GM19023 (cell line): Measurements from ENCODE around the gene DIS3L2.

Experiments used
- ATAC-seq: cut with Tn5 transposase; IDR thresholded peaks from one replicate; pipeline ENCODE4 v1.9.1; 2021; ENCODE audit warnings: mild to moderate bottlenecking, moderate library complexity; ENCODE audit not compliant: unreplicated experiment

The DIS3L2 gene

DNA sequence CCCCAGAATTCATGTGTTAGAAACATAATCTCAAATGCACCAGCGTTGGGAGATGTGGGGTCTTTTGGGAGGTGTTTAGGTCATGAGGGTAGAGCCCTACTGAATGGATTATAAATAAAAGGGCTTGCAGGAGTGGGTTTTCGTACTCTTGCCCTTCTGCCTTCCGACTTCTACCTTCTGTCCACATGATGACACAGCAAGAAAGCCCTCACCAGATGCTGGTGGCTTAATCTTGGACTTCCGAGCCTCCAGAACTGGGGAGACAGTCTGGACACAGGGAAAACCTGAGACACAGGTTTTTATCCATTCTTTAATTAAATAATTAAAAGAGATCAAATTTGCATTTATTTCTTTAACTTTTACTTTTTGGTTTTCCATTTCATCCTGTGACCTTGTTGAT is 87.8 kb downstream of the DIS3L2 start:
- no peak for ATAC-seq

DNA sequence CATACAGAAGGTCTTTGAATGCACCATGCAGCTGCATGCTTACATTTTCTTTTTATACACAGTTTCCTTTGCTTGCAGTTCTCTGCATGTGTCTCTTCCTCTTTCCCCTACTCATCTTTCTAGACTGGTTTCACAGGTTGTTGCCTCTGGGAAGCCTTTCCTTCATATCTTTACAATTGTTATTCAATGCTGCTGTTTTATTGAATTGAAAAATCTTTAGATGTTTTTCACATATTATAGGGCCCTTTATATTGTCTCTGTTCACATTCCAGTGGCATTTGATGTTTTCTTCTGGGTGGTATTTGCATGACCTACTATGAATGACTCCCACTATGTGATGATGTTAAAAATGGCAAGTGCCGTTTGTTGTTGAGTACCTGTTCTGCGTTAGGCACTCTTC is 91.1 kb downstream of the DIS3L2 start:
- ATAC-seq = no peak

DNA sequence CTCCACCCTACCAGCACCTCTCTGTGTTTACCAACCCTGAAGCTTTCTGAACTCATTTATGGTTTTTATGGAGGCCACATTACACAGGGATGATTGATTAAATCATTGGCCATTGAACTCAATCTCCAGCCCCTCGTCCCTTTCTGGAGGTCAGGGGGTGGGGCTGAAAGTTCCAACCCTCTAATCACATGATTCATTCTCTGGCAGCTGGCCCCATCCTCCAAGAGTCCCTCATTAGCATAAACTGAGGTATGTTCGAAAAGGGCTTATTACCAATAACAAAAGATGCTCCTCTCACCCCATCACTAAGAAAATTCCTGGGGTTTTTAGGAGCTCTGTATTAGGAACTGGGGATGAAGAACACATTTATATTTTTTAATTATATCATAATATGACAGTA is 92.3 kb downstream of the DIS3L2 start:
- no peak for ATAC-seq

DNA sequence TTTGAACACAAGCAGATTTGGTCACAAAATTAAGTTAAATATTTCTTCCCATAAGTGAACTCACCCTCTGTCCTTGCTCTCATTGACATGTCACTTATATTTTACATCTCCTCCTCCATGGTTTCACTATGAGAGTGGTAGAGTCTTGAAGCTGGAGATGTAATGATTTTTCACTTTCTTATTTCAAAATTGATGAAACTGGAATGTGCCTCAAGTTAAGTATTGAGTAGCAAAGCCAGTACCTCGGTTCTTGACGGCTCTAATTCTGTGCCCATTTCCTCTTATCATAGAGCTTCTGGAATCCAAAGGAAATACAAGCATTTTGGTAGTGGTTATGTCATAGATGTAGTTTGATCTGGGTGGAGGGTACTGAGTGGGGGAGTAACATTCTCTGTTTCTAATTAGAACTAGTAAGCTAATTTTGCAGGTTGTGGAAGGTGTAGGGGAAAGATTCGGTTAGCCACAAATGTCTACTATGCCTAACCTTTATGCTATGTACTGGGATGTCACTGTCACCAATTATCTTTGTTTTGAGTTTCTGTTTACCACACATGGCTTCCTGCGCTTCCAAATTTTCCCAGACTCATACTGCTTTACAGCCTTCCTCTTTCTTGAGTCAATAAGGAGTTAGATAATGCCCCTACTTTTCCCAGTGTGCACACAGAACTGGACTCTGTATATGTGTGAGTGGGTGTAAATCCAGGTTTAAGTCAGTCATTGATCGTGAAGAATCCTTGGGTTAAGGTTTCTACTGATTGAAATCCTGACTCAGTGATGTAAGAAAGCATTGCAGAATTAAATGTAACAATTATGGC is 96.8 kb downstream of the DIS3L2 start:
- ATAC-seq = no peak

DNA sequence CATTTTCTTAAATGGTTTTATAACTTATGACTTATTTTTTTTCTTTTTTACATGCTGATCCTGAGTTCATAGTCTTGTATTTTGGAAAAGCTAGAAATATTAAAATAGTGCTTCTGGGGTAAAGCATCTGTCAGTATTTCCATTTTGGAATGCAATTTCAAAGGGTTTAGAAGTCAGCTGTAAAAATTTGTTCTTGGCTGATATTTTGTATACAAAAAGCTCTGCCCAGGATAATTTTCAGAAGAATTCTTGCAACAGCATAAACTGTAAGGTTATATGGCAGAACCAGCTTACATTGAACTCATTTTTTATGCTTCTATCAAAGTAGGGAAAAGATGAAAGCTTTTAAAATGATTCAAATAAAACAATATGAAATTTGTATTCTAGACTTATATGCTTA is 97.4 kb downstream of the DIS3L2 start:
- ATAC-seq = no peak

DNA sequence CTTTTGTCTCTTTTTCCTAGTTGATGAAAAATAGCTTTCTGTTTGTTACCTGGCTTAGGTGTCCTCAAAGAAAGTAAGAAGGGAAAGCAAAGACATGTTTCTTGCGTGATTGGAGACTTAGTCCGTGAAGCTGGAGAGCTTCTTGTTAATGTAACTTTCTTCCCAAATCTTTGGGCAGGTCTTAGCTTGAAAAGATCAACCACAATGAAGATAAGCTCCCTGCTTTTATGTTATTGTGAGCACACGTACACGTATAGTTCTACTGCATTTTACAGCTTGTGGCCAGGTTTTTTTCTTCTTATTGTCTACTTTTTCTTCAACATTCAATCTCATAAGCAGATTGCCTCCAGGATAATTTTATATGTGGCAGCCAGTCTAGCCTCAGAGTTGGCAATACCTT is 99.8 kb downstream of the DIS3L2 start:
- no peak for ATAC-seq

DNA sequence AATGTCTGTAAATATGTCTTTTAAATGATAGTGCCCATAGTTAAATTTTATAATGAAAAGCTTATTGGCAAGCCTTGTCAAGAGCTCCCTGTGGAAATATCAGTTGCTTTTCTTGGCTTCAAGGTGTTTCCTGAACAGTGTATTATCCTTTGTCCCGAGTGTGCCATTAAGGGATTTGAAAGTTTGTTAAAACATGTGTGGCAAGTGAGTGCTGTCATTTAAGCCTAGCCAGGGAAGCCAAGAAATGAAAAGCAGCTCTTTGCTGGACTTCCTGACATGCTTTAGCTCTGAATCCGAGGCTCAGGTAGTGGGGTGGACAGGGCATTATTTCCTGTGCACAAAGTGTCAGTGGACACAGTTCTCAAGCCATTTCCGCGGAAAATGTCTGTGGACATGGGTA is 111.5 kb downstream of the DIS3L2 start:
- ATAC-seq = no peak

DNA sequence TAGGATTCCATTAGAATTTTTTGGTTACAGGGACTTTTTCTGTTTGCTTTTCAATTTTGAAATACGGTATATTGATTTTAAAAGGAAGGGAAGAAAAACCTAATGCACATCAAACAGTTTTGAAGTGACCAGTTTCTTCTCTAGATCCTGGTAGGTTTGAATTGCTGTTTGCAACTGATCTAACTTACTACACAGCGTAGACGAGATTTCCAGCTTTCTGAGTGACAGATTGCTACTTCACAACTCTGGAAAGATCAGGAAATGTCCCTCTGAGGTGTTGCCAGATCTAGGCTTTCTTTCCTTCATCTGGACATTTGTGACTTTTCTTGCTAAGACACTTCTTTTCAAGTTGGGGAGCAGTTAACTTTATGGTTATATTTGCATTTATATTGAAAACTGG is 112.2 kb downstream of the DIS3L2 start:
- ATAC-seq = no peak

DNA sequence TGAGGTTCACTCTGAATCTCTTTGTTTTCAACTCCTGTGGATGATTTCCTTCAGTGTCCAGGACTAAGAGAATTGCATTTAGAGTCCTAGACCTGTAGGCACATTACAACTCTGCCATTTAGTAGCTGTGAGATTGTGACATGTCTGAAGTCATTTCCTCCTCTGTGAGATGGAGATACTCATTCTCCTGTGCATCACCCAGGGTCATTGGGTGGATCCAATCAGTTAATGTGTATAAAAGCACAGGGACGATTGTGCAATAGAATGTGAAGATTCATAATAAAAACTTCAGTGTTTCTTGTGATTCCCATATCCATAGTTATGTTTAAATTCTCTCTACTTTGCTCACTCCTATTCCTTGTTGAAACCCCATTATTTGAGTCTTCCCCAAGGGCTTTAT is 113.6 kb downstream of the DIS3L2 start:
- ATAC-seq = no peak

DNA sequence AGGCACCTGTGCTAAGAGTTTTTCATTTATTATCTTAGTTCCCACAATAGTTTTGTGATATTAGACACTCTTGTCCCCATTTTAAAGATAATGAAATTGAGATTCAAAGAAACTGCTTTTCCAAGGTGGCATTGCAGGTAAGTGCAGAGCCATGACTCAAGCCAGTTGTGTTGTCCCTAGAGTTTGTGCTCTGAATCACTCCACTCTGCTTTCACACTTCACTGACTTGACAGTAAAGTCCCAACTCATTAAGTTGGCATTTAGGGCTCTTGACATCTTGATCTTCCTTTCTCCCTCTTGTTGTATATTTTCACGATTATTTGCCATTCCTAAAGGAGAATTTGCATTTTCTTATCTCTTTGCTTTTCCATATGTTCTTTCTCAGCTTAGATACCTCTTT is 114.3 kb downstream of the DIS3L2 start:
- ATAC-seq = no peak

DNA sequence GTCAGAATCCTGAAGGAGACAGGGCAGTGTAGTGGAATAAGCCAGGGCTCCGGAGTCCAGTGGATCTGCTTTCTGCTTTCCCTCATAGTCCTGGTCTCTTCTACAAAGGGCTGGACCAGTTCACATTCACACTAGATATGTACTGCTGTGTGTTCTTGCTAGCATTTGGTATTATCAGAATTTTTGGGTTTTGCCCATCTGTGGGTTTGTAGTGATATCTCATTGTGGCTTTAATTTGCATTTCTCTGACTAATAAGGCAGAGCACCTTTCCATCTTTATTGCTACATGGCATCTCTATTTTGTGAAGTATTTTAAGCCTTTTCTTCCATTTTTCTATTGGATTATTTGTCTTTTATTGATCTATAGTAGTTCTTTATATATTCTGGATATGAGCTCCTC is 114.8 kb downstream of the DIS3L2 start:
- no peak for ATAC-seq

DNA sequence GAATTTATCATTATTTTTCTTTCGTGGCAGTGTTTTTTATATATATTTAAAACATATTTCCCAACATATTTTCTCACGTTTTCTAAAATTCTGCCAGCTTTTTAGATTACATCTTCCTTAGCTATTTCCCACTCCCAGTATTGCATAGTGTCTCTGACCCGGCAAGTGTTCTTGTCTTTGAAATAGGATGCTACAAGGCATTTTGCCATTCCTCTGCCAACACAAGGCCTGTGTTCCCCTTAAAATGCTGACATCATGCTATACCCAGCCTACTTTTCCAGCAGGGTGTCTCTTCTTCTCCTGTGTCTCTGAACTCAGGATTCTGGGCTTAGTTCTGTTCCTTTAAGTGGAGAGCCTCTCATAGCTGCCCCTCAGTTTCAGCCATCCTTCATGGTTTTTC is 115.2 kb downstream of the DIS3L2 start:
- no peak for ATAC-seq

DNA sequence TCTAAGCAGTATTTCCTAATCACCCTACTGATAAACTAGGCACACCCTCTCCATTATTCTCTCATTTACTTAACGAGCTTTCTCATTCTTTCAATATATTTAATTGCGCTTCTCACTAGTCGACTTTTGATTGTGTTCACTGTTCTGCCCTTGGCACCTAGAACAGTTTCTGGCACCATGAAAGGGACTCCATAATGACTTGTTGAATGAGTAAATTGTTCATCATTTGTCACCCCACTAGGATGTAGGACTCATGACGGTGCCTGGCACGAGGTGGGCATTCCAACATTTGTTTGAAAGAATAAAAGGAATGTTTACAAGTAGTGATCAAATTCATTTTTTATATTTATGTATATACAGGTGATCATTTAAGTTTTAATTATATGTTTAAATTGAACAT is 123.7 kb downstream of the DIS3L2 start:
- ATAC-seq = no peak

DNA sequence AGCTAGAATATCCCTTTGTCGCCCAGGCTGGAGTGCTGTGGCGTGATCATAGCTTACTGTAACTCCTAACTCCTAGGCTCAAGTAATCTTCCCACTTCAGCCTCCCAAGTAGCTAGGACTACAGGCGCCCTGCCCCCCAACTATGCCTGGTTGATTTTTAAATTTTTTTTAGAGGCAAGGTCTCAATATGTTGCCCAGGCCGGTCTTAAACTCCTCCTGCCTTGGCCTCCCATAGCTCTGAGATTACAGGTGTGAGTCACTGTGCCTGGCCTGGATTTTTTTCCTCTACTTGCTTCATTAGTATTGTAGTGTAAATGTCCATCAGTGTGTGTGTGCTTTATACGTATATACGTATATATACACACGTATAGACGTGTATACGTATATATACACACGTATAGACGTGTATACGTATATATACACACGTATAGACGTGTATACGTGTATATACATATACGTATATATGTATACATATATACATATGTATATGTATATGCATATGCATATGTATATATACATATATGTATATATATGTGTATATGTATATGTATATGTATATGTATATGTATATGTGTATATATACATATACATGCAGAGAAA is 124.4 kb downstream of the DIS3L2 start:
- ATAC-seq = no peak

DNA sequence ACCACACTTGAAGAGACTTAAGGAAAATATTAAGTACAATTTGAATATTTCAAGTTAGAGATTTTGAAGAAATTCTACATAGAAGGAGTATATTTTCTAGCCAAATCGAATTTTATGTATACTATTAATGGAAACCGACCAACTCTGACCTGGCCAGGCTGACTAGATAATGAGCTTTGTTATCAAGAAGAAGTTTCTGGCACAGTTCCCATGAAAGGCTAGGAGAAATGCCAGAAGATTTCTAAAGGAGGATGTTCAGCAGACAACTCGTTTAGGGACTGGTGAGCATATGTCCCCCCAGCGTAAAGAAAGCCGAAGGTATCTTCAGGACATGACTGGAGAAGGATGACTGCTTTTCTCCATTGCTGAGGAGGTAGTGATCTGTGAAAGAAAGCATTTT is 127.3 kb downstream of the DIS3L2 start:
- no peak for ATAC-seq

DNA sequence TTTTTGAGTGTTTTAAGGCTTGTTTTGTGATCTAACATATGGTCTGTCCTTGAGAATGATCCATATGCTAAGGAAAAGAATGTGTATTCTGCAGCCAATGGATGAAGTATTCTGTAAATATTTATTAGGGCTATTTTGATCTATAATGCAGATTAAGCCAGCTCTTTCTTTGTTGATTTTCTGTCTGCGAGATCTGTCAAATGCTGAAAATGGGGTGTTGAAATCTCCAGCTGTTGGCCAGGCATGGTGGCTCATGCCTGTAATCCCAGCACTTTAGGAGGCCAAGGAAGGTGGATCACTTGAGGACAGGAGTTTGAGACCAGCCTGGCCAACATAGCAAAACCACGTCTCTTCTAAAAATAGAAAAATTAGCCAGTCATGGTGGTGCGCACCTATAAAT is 132.7 kb downstream of the DIS3L2 start:
- ATAC-seq = no peak

DNA sequence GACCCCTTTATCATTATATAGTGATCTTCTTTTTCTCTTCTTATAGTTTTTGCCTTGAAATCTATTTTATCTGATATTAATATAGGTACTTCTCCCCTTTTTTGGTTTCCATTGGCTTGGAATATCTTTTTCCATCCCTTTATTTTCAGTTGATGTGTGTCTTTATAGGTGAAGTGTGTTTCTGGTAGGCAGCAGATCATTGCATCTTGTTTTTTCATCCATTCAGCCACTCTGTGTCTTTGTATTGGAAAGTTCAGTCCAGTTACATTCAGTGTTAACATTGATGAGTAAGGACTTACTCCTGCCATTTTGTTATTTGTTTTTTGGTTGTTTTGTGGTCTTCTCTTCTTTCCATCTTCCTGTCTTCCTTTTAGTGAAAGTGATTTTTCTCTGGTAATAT is 133.4 kb downstream of the DIS3L2 start:
- ATAC-seq = no peak

DNA sequence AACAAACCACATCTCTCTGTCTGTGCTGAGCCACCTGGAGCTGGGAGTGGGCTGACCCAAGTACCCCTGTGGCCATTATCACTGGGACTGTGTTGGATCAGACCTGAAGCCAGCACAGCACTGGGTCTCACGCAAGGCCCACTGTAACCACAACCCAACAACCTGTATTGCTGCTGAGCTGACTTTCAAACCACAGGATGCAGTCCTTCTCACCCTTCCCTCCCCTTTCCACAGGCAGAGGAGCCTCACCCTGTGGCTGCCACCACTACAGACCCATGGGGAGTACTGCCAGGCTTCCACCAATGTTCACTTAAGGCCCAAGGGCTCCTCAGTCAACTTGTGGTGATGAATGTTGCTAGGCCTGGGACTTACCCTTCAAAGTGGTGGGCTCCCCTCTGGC is 135.7 kb downstream of the DIS3L2 start:
- ATAC-seq = no peak

DNA sequence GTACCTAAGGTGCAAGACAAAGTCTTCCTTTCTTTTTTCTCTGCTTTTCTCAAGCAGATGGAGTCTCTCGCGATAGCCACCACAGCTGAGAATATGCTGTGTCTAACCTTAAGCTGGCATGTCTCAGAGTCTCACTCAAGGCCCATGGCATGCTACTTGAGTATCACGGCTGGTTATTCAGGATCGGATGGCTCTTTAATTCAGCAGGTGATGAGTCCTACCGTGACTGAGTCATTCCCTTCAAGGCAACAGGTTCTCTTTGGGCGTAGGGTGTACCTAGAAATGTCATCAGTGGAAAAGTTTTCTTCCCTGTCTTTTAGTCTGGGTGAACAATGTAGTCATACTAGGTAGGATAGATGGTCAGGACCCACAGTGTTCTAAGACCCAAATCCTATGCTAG is 136.2 kb downstream of the DIS3L2 start:
- no peak for ATAC-seq

DNA sequence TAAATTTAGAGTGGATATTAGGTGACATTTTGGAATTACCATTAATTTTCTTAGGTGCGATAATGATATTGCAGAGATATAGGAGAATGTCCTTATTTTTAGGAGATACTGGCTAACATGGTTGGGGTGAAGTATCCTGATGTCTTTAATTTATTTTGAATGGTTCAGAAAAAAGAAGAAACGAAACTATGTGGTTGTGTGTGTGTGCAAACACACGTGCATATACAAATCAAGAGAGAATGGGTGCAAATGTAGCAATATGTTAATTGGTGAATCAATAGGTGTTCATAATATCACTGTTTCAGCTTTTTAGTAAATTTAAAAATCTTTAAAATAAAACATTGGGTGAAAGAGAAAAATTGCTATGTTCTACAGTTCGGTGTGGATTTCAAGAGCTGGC is 140.9 kb downstream of the DIS3L2 start:
- no peak for ATAC-seq

DNA sequence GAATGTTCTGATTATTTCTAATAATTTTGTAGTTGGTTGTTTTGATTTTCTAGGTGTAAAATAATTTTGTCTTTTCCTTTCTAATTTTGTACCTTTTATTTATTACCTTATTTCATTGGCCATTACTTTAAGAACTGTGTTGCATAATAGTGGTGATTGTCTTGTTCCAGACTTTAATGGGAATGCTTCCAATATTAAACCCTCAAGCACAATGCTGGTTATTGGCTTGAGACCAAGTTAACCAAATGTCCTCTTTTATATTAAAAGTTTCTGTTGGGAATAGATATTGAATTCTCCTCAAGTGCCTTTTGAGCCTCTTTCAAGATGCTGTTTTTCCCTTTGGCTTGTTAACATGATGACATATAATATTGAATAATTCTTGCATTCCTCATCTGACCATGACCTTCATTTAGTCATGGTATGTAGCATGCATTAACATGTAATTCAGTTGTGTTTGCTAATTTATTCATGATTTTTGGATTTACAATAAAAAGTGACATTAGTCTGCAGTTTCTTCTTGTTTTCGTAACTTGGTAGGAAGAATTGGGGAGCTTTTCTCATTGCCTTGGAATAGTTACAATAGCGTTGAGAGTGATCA is 141.7 kb downstream of the DIS3L2 start:
- ATAC-seq = no peak

DNA sequence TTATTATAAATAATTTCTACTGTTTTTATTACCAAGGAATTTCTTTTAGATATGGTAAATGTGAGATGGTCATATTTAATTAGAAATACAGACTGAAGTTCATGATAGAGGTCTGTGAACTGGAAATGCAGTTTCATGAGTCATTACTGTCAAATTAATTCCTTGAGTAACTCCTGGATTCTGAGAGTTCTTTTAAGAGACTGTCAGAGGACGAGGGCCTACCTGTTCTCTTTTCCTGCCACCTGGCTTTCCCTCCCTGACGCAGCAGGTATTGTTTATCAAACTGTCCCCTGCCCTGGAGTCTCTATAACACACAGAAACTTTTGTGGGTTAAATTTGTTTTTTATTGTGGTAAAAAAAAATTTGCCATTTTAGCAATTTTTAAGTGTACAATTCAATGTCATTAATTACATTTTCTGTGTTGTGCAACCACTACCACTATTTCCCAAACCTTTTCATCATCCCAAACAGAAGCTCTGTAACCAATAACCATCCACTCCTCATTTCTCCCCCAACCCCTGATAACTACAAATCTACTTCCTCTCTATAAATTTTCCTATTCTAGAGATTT is 142.6 kb downstream of the DIS3L2 start:
- no peak for ATAC-seq
